CD4-positive, alpha-beta T cell treated with Interleukin-17A for 4 hours (primary cell): ENCODE results near the gene NXN.
A peak's percentile ranks its signal among the peaks of the same experiment; 100 is the strongest.
"Not testable (repeated sequence)": the region's sequence is repeated elsewhere in the genome, so short reads cannot be mapped to it uniquely, and the experiment has no call there.

Experiments used
- DNase-seq: peaks from one replicate; pipeline ENCODE4 v3.0.0-alpha.2; 2020; ENCODE audit warnings: mixed read lengths

NXN gene

GRCh38 chr17:752002-752619 is 227.5 kb downstream of the NXN start, which contains the start of gene GEMIN4:
TSS of gene GEMIN4 (minus strand) at chr17:752264. CDS start at chr17:752142, 122 bp downstream.
- DNase-seq, result peak; percentile 99

GRCh38 chr17:751269-752001 is 228.1 kb downstream of the NXN start:
- peak; percentile 65 for DNase-seq

- no peak for DNase-seq
Measured at GRCh38 chr17:750431-751037, 229.0 kb downstream of the NXN start.

GRCh38 chr17:749359-749758 is 230.2 kb downstream of the NXN start:
- DNase-seq, result not testable (repeated sequence)
